ENCODE measurements around the gene PIEZO2.

DNA sequence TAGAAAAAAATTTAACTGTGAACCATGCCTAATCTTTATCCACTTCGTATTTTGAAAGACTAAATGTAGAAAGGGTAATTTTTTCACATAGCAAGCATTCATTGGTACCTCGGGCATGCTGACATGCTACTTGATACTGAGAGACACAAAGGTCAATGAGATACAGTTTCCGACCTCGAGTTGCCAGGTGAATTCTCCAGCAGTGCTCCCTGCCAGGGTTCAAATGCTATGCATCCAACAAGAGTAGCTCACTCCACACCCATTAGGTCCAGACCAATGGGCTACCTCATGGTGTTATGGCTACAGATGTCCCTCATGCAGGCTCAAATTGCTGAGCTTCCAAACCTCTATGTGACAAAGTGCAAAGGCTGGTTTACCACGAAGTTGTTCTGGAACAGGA, 305.8 kb downstream of the PIEZO2 start:
- TF ChIP-seq, protein P1, sequence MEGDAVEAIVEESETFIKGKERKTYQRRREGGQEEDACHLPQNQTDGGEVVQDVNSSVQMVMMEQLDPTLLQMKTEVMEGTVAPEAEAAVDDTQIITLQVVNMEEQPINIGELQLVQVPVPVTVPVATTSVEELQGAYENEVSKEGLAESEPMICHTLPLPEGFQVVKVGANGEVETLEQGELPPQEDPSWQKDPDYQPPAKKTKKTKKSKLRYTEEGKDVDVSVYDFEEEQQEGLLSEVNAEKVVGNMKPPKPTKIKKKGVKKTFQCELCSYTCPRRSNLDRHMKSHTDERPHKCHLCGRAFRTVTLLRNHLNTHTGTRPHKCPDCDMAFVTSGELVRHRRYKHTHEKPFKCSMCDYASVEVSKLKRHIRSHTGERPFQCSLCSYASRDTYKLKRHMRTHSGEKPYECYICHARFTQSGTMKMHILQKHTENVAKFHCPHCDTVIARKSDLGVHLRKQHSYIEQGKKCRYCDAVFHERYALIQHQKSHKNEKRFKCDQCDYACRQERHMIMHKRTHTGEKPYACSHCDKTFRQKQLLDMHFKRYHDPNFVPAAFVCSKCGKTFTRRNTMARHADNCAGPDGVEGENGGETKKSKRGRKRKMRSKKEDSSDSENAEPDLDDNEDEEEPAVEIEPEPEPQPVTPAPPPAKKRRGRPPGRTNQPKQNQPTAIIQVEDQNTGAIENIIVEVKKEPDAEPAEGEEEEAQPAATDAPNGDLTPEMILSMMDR (IDR thresholded peaks at IDR 0.05) = no peak
- TF ChIP-seq, protein P2, sequence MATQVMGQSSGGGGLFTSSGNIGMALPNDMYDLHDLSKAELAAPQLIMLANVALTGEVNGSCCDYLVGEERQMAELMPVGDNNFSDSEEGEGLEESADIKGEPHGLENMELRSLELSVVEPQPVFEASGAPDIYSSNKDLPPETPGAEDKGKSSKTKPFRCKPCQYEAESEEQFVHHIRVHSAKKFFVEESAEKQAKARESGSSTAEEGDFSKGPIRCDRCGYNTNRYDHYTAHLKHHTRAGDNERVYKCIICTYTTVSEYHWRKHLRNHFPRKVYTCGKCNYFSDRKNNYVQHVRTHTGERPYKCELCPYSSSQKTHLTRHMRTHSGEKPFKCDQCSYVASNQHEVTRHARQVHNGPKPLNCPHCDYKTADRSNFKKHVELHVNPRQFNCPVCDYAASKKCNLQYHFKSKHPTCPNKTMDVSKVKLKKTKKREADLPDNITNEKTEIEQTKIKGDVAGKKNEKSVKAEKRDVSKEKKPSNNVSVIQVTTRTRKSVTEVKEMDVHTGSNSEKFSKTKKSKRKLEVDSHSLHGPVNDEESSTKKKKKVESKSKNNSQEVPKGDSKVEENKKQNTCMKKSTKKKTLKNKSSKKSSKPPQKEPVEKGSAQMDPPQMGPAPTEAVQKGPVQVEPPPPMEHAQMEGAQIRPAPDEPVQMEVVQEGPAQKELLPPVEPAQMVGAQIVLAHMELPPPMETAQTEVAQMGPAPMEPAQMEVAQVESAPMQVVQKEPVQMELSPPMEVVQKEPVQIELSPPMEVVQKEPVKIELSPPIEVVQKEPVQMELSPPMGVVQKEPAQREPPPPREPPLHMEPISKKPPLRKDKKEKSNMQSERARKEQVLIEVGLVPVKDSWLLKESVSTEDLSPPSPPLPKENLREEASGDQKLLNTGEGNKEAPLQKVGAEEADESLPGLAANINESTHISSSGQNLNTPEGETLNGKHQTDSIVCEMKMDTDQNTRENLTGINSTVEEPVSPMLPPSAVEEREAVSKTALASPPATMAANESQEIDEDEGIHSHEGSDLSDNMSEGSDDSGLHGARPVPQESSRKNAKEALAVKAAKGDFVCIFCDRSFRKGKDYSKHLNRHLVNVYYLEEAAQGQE (IDR thresholded peaks at IDR 0.05; ENCODE audit: insufficient read depth in 1 of 2, low read depth in 2 of 2, low read length in 1 of 2) = no peak
- TF ChIP-seq POLR2AphosphoS5 (IDR thresholded peaks at IDR 0.05; ENCODE audit: low read depth, low read length) (no peak), SIN3A (IDR thresholded peaks at IDR 0.05; ENCODE audit: borderline replicate concordance, insufficient read depth, low read depth, low read length) (no peak)

All from Panc1 (cell line).